Keratinocyte (primary cell): ENCODE results near the gene ZNF878. TPM values are rescaled to one million over a fixed set of nuclear protein-coding genes. Genes with fewer than 3 reads are reported as not detected.

Experiments
- DNase-seq: peaks from one replicate; pipeline ENCODE4 v3.0.0-alpha.2; 2011; ENCODE audit warnings: low read depth, missing footprints, low spot score
- FAIRE-seq: peaks from 2 replicates; lab custom pipeline; 2011; peaks lifted over from hg19 to GRCh38; lab: Jason Lieb, UNC
- H2AFZ ChIP-seq: 2 replicates; pipeline ENCODE4 v1.6.0; 2012; ENCODE audit warnings: low read length, control low read depth, inconsistent platforms; ENCODE audit not compliant: control insufficient read depth
- H3K27ac ChIP-seq: 2 replicates; pipeline ENCODE4 v1.5.1; 2011; ENCODE audit warnings: low read length; ENCODE audit not compliant: control insufficient read depth, insufficient read depth
- H3K27me3 ChIP-seq: 3 replicates; pipeline ENCODE4 v1.6.0; 2011; ENCODE audit warnings: low read length; ENCODE audit not compliant: control insufficient read depth, insufficient read depth; ENCODE audit errors: extremely low read depth
- H3K36me3 ChIP-seq, 2 experiments: 2 replicates in 1 of 2; 3 replicates in 1 of 2; pipeline ENCODE4 v1.5.1; 2011; ENCODE audit warnings: low read length in 2 of 2, mild to moderate bottlenecking in 1 of 2; ENCODE audit not compliant: control insufficient read depth in 2 of 2, insufficient read depth in 2 of 2; ENCODE audit errors: extremely low read depth in 1 of 2
- H3K4me1 ChIP-seq: 3 replicates; pipeline ENCODE4 v1.5.1; 2011; ENCODE audit warnings: low read length; ENCODE audit not compliant: control insufficient read depth, insufficient read depth; ENCODE audit errors: extremely low read depth
- H3K4me2 ChIP-seq: 3 replicates; pipeline ENCODE4 v1.6.0; 2011; ENCODE audit warnings: low read depth, low read length; ENCODE audit not compliant: control insufficient read depth, insufficient read depth; ENCODE audit errors: extremely low read depth
- H3K4me3 ChIP-seq, 3 experiments: fragments of 200-600 bp in 1 of 3; sonication (generic) in 1 of 3; 2 replicates in 2 of 3; 3 replicates in 1 of 3; pipeline ENCODE4 v1.5.1; 2011 to 2016; ENCODE audit warnings: low read length in 3 of 3, mild to moderate bottlenecking in 3 of 3, control low read depth in 2 of 3, inconsistent platforms in 1 of 3, low read depth in 1 of 3, mixed read lengths in 1 of 3, mixed run types in 1 of 3, moderate library complexity in 1 of 3; ENCODE audit not compliant: control insufficient read depth in 2 of 3, insufficient read depth in 2 of 3; ENCODE audit errors: extremely low read depth in 1 of 3
- H3K79me2 ChIP-seq: 2 replicates; pipeline ENCODE4 v1.6.0; 2012; ENCODE audit warnings: low read length; ENCODE audit not compliant: control insufficient read depth, insufficient read depth
- H3K9ac ChIP-seq: 3 replicates; pipeline ENCODE4 v1.6.0; 2011; ENCODE audit warnings: low read length; ENCODE audit not compliant: control insufficient read depth, insufficient read depth; ENCODE audit errors: extremely low read depth
- H3K9me1 ChIP-seq: 3 replicates; pipeline ENCODE4 v1.6.0; 2011; ENCODE audit warnings: low read length; ENCODE audit not compliant: control insufficient read depth, insufficient read depth; ENCODE audit errors: extremely low read depth
- H3K9me3 ChIP-seq: 2 replicates; pipeline ENCODE4 v1.5.1; 2012; ENCODE audit warnings: low read depth, low read length; ENCODE audit not compliant: control insufficient read depth
- H4K20me1 ChIP-seq: 3 replicates; pipeline ENCODE4 v1.6.0; 2011; ENCODE audit warnings: low read length; ENCODE audit not compliant: control insufficient read depth, insufficient read depth; ENCODE audit errors: extremely low read depth
- EZH2 ChIP-seq: IDR thresholded peaks from one replicate; pipeline ENCODE4 v1.6.1; 2012; ENCODE audit warnings: inconsistent platforms, mild to moderate bottlenecking, low read length, moderate library complexity
- dilution Hi-C: fragments of 300-500 bp; cut with MboI; formaldehyde crosslinking; loops from one replicate; pipeline ENCODE4 v1.7.0; 2020; ENCODE audit warnings: low sequenced_read_pairs; ENCODE audit not compliant: extremely low pct_ligation_motif_present
- polyA plus RNA-seq, 5 experiments: library from polyadenylated mRNA; depleted of rRNA in 3 of 5; stranded (reverse) in 3 of 5; stranded (forward) in 1 of 5; unstranded in 1 of 5; fragments of >200 nt; gene quantifications; 1 replicate in 1 of 5; 2 replicates in 3 of 5; 3 replicates in 1 of 5; pipeline versions ENCODE4 v1.2.1 to v1.2.3, GENCODE V29; 2011 to 2012; ENCODE audit warnings: missing spikeins in 2 of 5, low read depth in 1 of 5, low replicate concordance in 1 of 5
- TF ChIP-seq, protein P1 (sequence below), 3 experiments: IDR thresholded peaks in 1 of 3; conservative IDR thresholded peaks in 1 of 3; optimal IDR thresholded peaks in 1 of 3; 2 replicates in 2 of 3; 3 replicates in 1 of 3; pipeline versions ENCODE3 to v1.5.1; 2011; ENCODE audit warnings: low read length in 3 of 3, mild to moderate bottlenecking in 3 of 3, moderate library complexity in 2 of 3, control low read depth in 1 of 3, inconsistent platforms in 1 of 3; ENCODE audit not compliant: insufficient read depth in 2 of 3; ENCODE audit errors: extremely low read depth in 1 of 3

ZNF878 gene
- polyA plus RNA-seq, 1 donor (not counting 4 experiments of a cell fraction or from before 2014, with no cell fraction given) = 0.29 TPM

DNA sequence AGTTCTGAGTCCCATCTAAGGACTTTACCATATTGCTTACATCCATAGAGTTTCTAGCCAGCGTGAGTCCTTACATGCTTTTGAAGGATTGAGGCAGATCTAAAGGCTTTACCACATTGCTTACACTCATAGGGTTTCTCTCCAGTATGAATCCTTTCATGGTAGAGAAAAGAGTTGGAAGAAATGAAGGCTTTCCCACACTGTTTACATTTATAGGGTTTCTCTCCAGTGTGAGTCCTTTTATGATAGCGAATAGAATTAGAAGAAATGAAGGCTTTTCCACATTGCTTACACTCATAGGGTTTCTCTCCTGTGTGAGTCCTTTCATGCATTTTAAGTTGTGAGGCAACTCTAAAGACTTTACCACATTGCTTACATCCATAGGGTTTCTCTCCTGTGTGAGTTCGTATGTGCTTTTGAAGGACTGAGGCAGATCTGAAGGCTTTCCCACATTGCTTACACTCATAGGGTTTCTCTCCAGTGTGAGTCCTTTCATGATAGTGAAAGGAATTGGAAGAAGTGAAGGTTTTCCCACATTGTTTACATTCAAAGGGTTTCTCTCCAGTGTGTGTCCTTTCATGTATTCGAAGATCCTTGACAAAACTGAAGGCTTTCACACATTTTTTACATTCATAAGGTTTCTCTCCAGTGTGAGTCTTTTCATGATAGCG lies 8.9 kb downstream of the ZNF878 start:
- Histone ChIP-seq H3K4me2 (no peak overlapping the region), H3K4me3 (no peak overlapping the region), H3K27ac (no peak overlapping the region), H4K20me1 (no peaks in the 10 kb centered on the region), H3K9ac (no peak overlapping the region), H3K9me3 (peaks cover 10% of the 10 kb centered on the region), H3K79me2 (no peaks in the 10 kb centered on the region), H3K9me1 (no peaks in the 10 kb centered on the region), H3K27me3 (no peaks in the 10 kb centered on the region), H3K36me3 (peaks cover 0 to 4% of the 10 kb centered on the region in 2 experiments), H2AFZ (no peak overlapping the region), H3K4me1 (no peaks in the 10 kb centered on the region)
- dilution Hi-C loops = no loop called here
- DNase-seq (no peak), FAIRE-seq (no peak)
- TF ChIP-seq, protein P1, sequence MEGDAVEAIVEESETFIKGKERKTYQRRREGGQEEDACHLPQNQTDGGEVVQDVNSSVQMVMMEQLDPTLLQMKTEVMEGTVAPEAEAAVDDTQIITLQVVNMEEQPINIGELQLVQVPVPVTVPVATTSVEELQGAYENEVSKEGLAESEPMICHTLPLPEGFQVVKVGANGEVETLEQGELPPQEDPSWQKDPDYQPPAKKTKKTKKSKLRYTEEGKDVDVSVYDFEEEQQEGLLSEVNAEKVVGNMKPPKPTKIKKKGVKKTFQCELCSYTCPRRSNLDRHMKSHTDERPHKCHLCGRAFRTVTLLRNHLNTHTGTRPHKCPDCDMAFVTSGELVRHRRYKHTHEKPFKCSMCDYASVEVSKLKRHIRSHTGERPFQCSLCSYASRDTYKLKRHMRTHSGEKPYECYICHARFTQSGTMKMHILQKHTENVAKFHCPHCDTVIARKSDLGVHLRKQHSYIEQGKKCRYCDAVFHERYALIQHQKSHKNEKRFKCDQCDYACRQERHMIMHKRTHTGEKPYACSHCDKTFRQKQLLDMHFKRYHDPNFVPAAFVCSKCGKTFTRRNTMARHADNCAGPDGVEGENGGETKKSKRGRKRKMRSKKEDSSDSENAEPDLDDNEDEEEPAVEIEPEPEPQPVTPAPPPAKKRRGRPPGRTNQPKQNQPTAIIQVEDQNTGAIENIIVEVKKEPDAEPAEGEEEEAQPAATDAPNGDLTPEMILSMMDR (optimal IDR thresholded peaks at IDR 0.05 in 1 of 3, IDR thresholded peaks at IDR 0.05 in 1 of 3, conservative IDR thresholded peaks at IDR 0.05 in 1 of 3; ENCODE audit: extremely low read depth in 1 of 3, insufficient read depth in 2 of 3, low read length in 3 of 3) = no peak
- no peak for TF ChIP-seq EZH2

DNA sequence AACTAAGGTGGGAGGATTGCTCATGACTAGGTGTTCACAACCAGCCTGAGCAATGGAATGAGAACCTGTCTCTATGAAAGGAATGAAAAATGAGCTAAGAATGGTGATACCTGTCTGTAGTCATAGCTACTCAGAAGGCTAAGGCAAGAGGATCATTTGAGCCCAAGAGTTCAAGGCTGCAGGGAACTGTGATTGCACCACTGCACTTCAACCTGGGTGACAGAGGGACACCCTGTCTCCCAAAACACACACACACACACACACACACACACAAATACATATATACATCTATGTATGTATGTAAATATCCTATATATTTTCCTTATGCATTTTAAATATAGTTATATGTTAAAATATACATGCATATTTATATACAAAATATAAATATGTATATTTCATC lies 9.9 kb downstream of the ZNF878 start:
- Histone ChIP-seq H3K4me2 (no peak overlapping the region), H3K9me1 (no peaks in the 10 kb centered on the region), H3K4me3 (no peak overlapping the region), H2AFZ (no peak overlapping the region), H3K4me1 (no peaks in the 10 kb centered on the region), H3K27me3 (no peaks in the 10 kb centered on the region), H3K27ac (no peak overlapping the region), H3K9me3 (peaks cover 10% of the 10 kb centered on the region), H3K36me3 (peaks cover 0 to 4% of the 10 kb centered on the region in 2 experiments), H4K20me1 (no peaks in the 10 kb centered on the region), H3K9ac (no peak overlapping the region), H3K79me2 (no peaks in the 10 kb centered on the region)
- FAIRE-seq (no peak), DNase-seq (no peak)
- TF ChIP-seq, protein P1 (optimal IDR thresholded peaks at IDR 0.05 in 1 of 3, IDR thresholded peaks at IDR 0.05 in 1 of 3, conservative IDR thresholded peaks at IDR 0.05 in 1 of 3; ENCODE audit: extremely low read depth in 1 of 3, insufficient read depth in 2 of 3, low read length in 3 of 3) = no peak
- TF ChIP-seq EZH2 = no peak
- dilution Hi-C loops = no loop called here
